Spleen (tissue), 3 donors: ENCODE measurements around the gene C2orf42.
A peak's percentile ranks its signal among the peaks of the same experiment; 100 is the strongest.

Experiments
- POLR2A ChIP-seq, 3 donors: fragments of 450-650 bp; IDR thresholded peaks; one replicate each; pipeline ENCODE4 v1.5.1; 2017; ENCODE audit warnings: antibody characterized with exemption in 3 of 3, mild to moderate bottlenecking in 1 of 3
- POLR2AphosphoS5 ChIP-seq, 3 donors: sonication (generic); formaldehyde crosslinking; IDR thresholded peaks; one replicate each; pipeline ENCODE4 v1.5.1; 2017; ENCODE audit warnings: antibody characterized with exemption in 3 of 3

DNA sequence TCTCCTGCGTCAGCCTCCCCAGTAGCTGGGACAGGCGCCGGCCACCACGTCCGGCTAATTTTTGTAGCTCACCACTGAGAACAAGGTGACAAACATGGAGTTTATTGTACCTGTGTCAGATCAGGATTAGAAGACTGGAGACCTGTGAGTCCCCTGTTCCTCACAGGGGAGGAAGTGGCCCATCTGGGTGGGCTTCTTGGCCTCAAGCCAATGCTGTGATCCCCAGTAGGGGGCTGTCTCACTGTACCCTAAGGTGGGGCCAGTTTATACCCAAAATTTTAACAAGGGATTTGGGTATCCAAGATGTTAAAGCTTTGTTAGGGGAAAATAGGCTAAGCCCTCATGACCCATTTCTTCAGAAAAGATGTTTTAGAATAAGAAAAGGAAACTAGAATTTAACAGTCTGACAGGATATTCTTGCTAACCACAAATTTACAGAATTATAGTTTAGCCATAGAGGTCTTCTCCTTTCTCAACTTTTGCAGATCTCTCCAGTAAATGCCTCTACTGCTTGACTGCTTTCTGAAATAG is 87.2 kb downstream of the C2orf42 start:
- TF ChIP-seq POLR2A (IDR thresholded peaks at IDR 0.05) (no peak), POLR2AphosphoS5 (IDR thresholded peaks at IDR 0.05) (peak in 2 of 3 donors; percentile 31 to 43)
